Activated naive CD4-positive, alpha-beta T cell treated with anti-CD3 and anti-CD28 coated beads for 36 hours (primary cell): ENCODE data around the gene ATP9B. TPM values are rescaled to one million over a fixed set of nuclear protein-coding genes. Genes with fewer than 3 reads are reported as not detected.
A peak's percentile ranks its signal among the peaks of the same experiment; 100 is the strongest.

ENCODE experiments used
- CTCF ChIA-PET: fragments of 350-600 bp; sonication (Branson Sonifier 250); formaldehyde crosslinking; loops from one replicate; lab custom pipeline; 2021; ENCODE audit warnings: antibody characterized with exemption; lab: Charles Lee
- DNase-seq: peaks from one replicate; pipeline ENCODE4 v3.0.0-alpha.2; 2020
- H3K27ac Mint-ChIP-seq: one replicate; pipeline ENCODE4 v1.8.0; 2021; ENCODE audit warnings: mild to moderate bottlenecking, mixed read lengths
- H3K27me3 Mint-ChIP-seq: one replicate; pipeline ENCODE4 v1.8.0; 2021; ENCODE audit warnings: low read depth, mixed read lengths
- H3K36me3 Mint-ChIP-seq: one replicate; pipeline ENCODE4 v1.8.0; 2021; ENCODE audit warnings: low read depth, mixed read lengths
- H3K4me1 Mint-ChIP-seq: one replicate; pipeline ENCODE4 v1.8.0; 2021; ENCODE audit warnings: low read depth, mixed read lengths
- H3K4me3 Mint-ChIP-seq: one replicate; pipeline ENCODE4 v1.8.0; 2021; ENCODE audit warnings: mild to moderate bottlenecking, moderate library complexity, mixed read lengths
- H3K9me3 Mint-ChIP-seq: one replicate; pipeline ENCODE4 v1.8.0; 2021; ENCODE audit warnings: mixed read lengths
- intact Hi-C: fragments of 100-400 bp; cut with micrococcal nuclease; formaldehyde crosslinking; loops from one replicate; pipeline ENCODE4 v1.15.1; 2023
- total RNA-seq, 2 experiments: library from RNA; stranded (reverse); gene quantifications; one replicate each; pipeline ENCODE4 v1.2.3, GENCODE V29; 2021

The ATP9B gene
- total RNA-seq, 2 experiments from 2014 or later, result 18.6 to 19.1 TPM

GRCh38 chr18:79388043-79388442, 318.8 kb downstream of the ATP9B start:
- Mint-ChIP-seq H3K9me3 (no peaks in the 10 kb centered on the region), H3K4me1 (peaks cover 15% of the 10 kb centered on the region), H3K27me3 (peaks cover 5% of the 10 kb centered on the region), H3K27ac (no peak overlapping the region), H3K36me3 (no peaks in the 10 kb centered on the region), H3K4me3 (no peak overlapping the region)
- CTCF ChIA-PET, result interaction anchor here (1.0 to 1.2 kb wide), 2 partner anchors 8 to 255 kb away, joined by 3 read pairs; no protein-coding TSS in a partner anchor
- intact Hi-C loops, result no loop called here
- DNase-seq, result peak; percentile 3

- Mint-ChIP-seq H3K9me3 (no peaks in the 10 kb centered on the region), H3K4me3 (no peak overlapping the region), H3K27me3 (peaks cover 5% of the 10 kb centered on the region), H3K4me1 (peaks cover 17% of the 10 kb centered on the region), H3K36me3 (no peaks in the 10 kb centered on the region), H3K27ac (no peak overlapping the region)
- no peak for DNase-seq
- CTCF ChIA-PET, result interaction anchor here (4.9 kb wide), 1 partner anchor 9 kb away, joined by 57 read pairs; no protein-coding TSS in a partner anchor
- intact Hi-C loops, result loop anchor here (10.0 kb wide), 1 partner anchor 755 kb away; no protein-coding TSS in a partner anchor
Observed at GRCh38 chr18:79389689-79390088, 320.5 kb downstream of the ATP9B start.

DNA sequence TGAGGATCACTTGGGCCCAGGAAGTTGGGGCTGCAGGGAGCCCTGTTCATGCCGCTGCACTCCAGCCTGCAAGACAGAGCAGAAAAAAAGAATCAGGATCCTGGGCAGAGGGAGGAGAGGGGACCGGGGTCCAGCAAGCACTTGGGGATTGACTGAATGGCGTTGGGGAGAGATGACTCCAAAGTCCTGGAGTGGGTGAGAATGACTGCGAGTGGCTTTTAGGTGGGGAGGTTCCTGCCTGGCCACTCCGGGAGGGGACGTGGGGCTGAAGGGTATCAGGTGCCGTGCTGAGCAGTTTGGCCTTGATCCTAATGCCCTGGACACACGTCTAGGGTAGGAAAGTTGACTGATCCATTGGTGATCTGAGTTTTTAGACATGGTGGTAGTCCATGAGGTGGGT, 323.0 kb downstream of the ATP9B start:
- Mint-ChIP-seq H3K4me3 (no peak overlapping the region), H3K27ac (no peak overlapping the region), H3K36me3 (peaks cover 4% of the 10 kb centered on the region)

GRCh38 chr18:79393181-79393634, 324.0 kb downstream of the ATP9B start:
- Mint-ChIP-seq H3K9me3 (no peaks in the 10 kb centered on the region), H3K27me3 (peaks cover 5% of the 10 kb centered on the region), H3K36me3 (peaks cover 8% of the 10 kb centered on the region), H3K4me3 (peak overlapping the region; percentile 74), H3K27ac (peak overlapping the region; percentile 67), H3K4me1 (peaks cover 27% of the 10 kb centered on the region)
- CTCF ChIA-PET, result interaction anchor here (0.9 to 4.9 kb wide), 5 partner anchors 8 to 137 kb away, joined by 3 to 57 read pairs (median 5); no protein-coding TSS in a partner anchor
- peak; percentile 37 for DNase-seq
- intact Hi-C loops, result loop anchor here (1.0 to 10.0 kb wide), 2 partner anchors 14 to 752 kb away; no protein-coding TSS in a partner anchor

More for the DNA sequence above, 323.0 kb downstream of the ATP9B start:
- Mint-ChIP-seq H3K27me3 (peaks cover 5% of the 10 kb centered on the region), H3K9me3 (no peaks in the 10 kb centered on the region), H3K4me1 (peaks cover 18% of the 10 kb centered on the region)
- CTCF ChIA-PET, result interaction anchor here (1.9 to 4.9 kb wide), 2 partner anchors 12 to 138 kb away, joined by 5 to 57 read pairs; no protein-coding TSS in a partner anchor
- intact Hi-C loops, result loop anchor here (10.0 kb wide), 1 partner anchor 753 kb away; no protein-coding TSS in a partner anchor
- DNase-seq, result no peak

DNA sequence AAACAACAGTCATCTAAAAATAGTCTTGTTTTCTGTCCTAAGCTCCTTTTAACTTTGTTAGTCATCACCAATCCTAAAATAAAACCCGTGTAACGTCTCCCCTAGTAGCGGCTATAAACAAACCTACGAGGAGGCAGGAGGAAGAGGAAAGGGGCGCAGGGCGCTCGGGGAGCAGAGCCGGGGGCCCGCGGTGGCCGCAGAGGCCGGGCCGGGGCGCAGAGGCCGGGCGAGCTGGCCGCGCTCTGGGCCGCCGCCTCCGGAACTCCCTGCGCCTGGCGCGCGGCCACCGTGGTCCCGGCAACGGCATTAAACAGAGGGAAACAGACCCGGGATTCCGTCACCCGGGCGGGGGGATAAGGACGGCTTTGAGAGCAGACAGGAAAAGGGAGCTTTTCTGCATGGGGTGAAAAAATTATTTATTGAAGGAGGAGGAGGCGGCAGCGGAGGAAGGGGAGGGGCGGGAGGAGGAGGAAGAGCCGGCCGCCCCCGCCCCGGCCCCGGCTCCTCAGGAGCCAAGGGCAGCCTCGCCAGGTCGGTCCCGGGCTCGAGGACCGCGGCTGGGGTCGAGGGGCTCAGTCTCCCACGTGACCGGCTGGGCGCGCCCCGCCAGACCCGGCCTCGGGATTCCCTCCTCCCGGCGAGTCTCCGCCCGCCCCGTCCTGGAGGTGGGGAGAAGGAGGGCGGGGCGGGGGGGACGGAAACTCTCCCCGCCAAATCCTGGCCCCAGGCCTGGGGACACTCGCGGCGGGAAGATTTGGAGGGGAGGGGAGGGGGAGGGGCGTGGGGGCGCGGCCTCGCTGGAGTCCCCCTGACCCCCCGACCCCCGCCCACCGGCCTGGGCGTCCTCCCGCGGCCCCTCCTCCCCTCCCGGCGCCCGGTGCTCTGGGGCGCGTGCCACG, 324.7 kb downstream of the ATP9B start:
- Mint-ChIP-seq H3K4me1 (peaks cover 34% of the 10 kb centered on the region), H3K9me3 (no peaks in the 10 kb centered on the region), H3K4me3 (peak overlapping the region; percentile 74), H3K27ac (peak overlapping the region; percentile 71), H3K27me3 (peaks cover 5% of the 10 kb centered on the region), H3K36me3 (peaks cover 14% of the 10 kb centered on the region)
- CTCF ChIA-PET, result interaction anchor here (0.9 to 4.9 kb wide), 5 partner anchors 9 to 136 kb away, joined by 3 to 57 read pairs (median 5); no protein-coding TSS in a partner anchor
- peak; percentile 73 for DNase-seq
- intact Hi-C loops, result loop anchor here (1.0 to 10.0 kb wide), 3 partner anchors 15 to 751 kb away; partner anchors contain the start of gene TXNL4A

GRCh38 chr18:79394534-79395307, 325.5 kb downstream of the ATP9B start:
- CTCF ChIA-PET, result interaction anchor here (3.0 kb wide), 1 partner anchor 11 kb away, joined by 13 read pairs; no protein-coding TSS in a partner anchor
- peaks cover 2% of the 10 kb centered on the region for H3K27me3 Mint-ChIP-seq
- no peaks in the 10 kb centered on the region for H3K9me3 Mint-ChIP-seq
- peaks cover 33% of the 10 kb centered on the region for H3K4me1 Mint-ChIP-seq
- DNase-seq, result peak; percentile 89
- peak overlapping the region; percentile 77 for H3K4me3 Mint-ChIP-seq
- H3K36me3 Mint-ChIP-seq, result peaks cover 17% of the 10 kb centered on the region
- intact Hi-C loops, result loop anchor here (1.0 to 10.0 kb wide), 7 partner anchors 11 to 750 kb away; partner anchors contain the start of genes ATP9B, CTDP1, SLC66A2 and TXNL4A
- H3K27ac Mint-ChIP-seq, result peak overlapping the region; percentile 86

GRCh38 chr18:79395308-79395640, 326.1 kb downstream of the ATP9B start:
- Mint-ChIP-seq H3K27me3 (peaks cover 2% of the 10 kb centered on the region), H3K27ac (peak overlapping the region; percentile 86), H3K4me3 (peak overlapping the region; percentile 77), H3K9me3 (no peaks in the 10 kb centered on the region), H3K4me1 (peaks cover 33% of the 10 kb centered on the region), H3K36me3 (peaks cover 17% of the 10 kb centered on the region)
- DNase-seq, result no peak
- intact Hi-C loops, result loop anchor here (1.0 to 10.0 kb wide), 7 partner anchors 10 to 750 kb away; partner anchors contain the start of genes ATP9B, CTDP1, SLC66A2 and TXNL4A
- CTCF ChIA-PET, result interaction anchor here (3.0 kb wide), 1 partner anchor 10 kb away, joined by 13 read pairs; no protein-coding TSS in a partner anchor

DNA sequence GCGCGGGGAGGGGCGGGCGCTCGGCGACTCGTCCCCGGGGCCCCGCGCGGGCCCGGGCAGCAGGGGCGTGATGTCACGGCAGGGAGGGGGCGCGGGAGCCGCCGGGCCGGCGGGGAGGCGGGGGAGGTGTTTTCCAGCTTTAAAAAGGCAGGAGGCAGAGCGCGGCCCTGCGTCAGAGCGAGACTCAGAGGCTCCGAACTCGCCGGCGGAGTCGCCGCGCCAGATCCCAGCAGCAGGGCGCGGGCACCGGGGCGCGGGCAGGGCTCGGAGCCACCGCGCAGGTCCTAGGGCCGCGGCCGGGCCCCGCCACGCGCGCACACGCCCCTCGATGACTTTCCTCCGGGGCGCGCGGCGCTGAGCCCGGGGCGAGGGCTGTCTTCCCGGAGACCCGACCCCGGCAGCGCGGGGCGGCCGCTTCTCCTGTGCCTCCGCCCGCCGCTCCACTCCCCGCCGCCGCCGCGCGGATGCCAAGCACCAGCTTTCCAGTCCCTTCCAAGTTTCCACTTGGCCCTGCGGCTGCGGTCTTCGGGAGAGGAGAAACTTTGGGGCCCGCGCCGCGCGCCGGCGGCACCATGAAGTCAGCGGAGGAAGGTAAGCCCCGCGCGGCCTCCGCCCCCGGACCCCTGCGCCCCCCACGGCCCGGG, 326.7 kb downstream of the ATP9B start, which contains the start of gene NFATC1:
TSS of gene NFATC1 (plus strand) at position 170 of the 644 bp plus-strand sequence. CDS start at position 465, 295 bp downstream.
- Mint-ChIP-seq H3K9me3 (no peaks in the 10 kb centered on the region), H3K4me3 (peak within 1 kb of the TSS; percentile 80), H3K4me1 (peaks cover 33% of the 10 kb centered on the region), H3K27me3 (peaks cover 2% of the 10 kb centered on the region), H3K36me3 (peaks cover 18% of the 10 kb centered on the region), H3K27ac (peak within 1 kb of the TSS; percentile 86)
- intact Hi-C loops, result loop anchor here (1.0 to 10.0 kb wide), 7 partner anchors 9 to 749 kb away; partner anchors contain the start of genes ATP9B, CTDP1, SLC66A2 and TXNL4A
- peak; percentile 92 for DNase-seq
- CTCF ChIA-PET, result interaction anchor here (0.7 to 3.0 kb wide), 7 partner anchors 8 to 72 kb away, joined by 3 to 13 read pairs (median 3); no protein-coding TSS in a partner anchor

GRCh38 chr18:79396431-79397246, 327.4 kb downstream of the ATP9B start:
- DNase-seq, result peak; percentile 63
- no peaks in the 10 kb centered on the region for H3K9me3 Mint-ChIP-seq
- peaks cover 22% of the 10 kb centered on the region for H3K36me3 Mint-ChIP-seq
- peak overlapping the region; percentile 69 for H3K27ac Mint-ChIP-seq
- intact Hi-C loops, result loop anchor here (5.0 to 10.0 kb wide), 2 partner anchors 556 to 748 kb away; partner anchors contain the start of gene SLC66A2
- H3K27me3 Mint-ChIP-seq, result no peaks in the 10 kb centered on the region
- peaks cover 38% of the 10 kb centered on the region for H3K4me1 Mint-ChIP-seq
- peak overlapping the region; percentile 80 for H3K4me3 Mint-ChIP-seq
- CTCF ChIA-PET, result interaction anchor here (0.7 to 3.0 kb wide), 9 partner anchors 8 to 127 kb away, joined by 3 to 13 read pairs (median 3); no protein-coding TSS in a partner anchor

DNA sequence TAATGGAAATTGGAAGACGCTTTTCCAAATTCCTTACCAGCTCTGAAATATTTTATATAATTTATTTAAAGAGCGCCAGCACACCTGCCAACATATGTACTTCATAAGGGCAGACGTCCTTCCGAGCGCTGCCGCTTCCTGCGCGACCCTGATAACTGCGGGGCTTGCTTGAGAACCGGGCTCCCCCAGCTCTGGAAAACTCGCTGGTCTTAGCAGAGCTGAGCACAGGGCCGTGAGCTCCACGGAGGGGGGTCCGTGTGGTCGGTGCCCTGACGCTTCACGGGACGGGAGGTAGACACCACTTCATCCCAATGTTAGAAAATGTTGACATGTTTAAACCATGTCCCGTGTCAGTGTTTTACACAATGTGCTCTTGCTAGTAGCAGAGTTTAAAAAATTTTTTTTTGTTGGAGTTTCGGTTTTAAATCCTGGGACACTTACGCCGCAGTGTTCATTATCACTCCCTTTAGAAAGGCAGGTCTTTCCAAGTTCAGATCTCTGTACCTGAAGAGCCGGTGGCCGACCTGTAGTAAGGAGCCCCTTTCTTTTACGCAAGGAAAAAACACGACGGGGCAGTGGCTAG, 328.1 kb downstream of the ATP9B start:
- peak overlapping the region; percentile 80 for H3K4me3 Mint-ChIP-seq
- H3K36me3 Mint-ChIP-seq, result peaks cover 26% of the 10 kb centered on the region
- intact Hi-C loops, result loop anchor here (5.0 to 10.0 kb wide), 2 partner anchors 555 to 747 kb away; partner anchors contain the start of gene SLC66A2
- DNase-seq, result no peak
- CTCF ChIA-PET, result interaction anchor here (0.6 to 3.0 kb wide), 5 partner anchors 8 to 140 kb away, joined by 3 to 13 read pairs (median 4); no protein-coding TSS in a partner anchor
- no peaks in the 10 kb centered on the region for H3K27me3 Mint-ChIP-seq
- H3K27ac Mint-ChIP-seq, result no peak overlapping the region
- H3K4me1 Mint-ChIP-seq, result peaks cover 36% of the 10 kb centered on the region
- no peaks in the 10 kb centered on the region for H3K9me3 Mint-ChIP-seq
